DOHH2 (cell line): ENCODE results near the gene METTL9.

Experiments
- H3F3A ChIP-seq: fragments of 200-600 bp; sonication (generic), shearing (Covaris generic); 2 replicates; pipeline ENCODE4 v1.6.0; 2016; ENCODE audit warnings: antibody characterized with exemption, mild to moderate bottlenecking; ENCODE audit not compliant: control insufficient read depth, insufficient read depth
- H3K27ac ChIP-seq: fragments of 200-600 bp; sonication (generic); 2 replicates; pipeline ENCODE4 v1.5.1; 2014; ENCODE audit warnings: low read depth, mild to moderate bottlenecking, low read length, moderate library complexity
- H3K27me3 ChIP-seq: fragments of 200-600 bp; sonication (generic); 2 replicates; pipeline ENCODE4 v1.6.1; 2014; ENCODE audit warnings: mild to moderate bottlenecking, low read length, mixed read lengths; ENCODE audit not compliant: control insufficient read depth
- H3K36me3 ChIP-seq: fragments of 200-600 bp; sonication (generic); 2 replicates; pipeline ENCODE4 v1.6.1; 2014; ENCODE audit warnings: mild to moderate bottlenecking, low read length, moderate library complexity, mixed read lengths; ENCODE audit not compliant: control insufficient read depth
- H3K4me1 ChIP-seq: fragments of 200-600 bp; sonication (generic); 2 replicates; pipeline ENCODE4 v1.6.1; 2014; ENCODE audit warnings: mild to moderate bottlenecking, low read length, mixed read lengths; ENCODE audit not compliant: control insufficient read depth
- H3K4me2 ChIP-seq: fragments of 200-600 bp; sonication (generic); 2 replicates; pipeline ENCODE4 v1.6.0; 2014; ENCODE audit warnings: mild to moderate bottlenecking, low read length, moderate library complexity
- H3K4me3 ChIP-seq: fragments of 200-600 bp; sonication (generic); 2 replicates; pipeline ENCODE4 v1.5.1; 2014; ENCODE audit warnings: mild to moderate bottlenecking, low read length, mixed read lengths
- H3K79me2 ChIP-seq: fragments of 200-600 bp; sonication (generic); 2 replicates; pipeline ENCODE4 v1.6.1; 2014; ENCODE audit warnings: mild to moderate bottlenecking, low read length, mixed read lengths; ENCODE audit not compliant: control insufficient read depth
- H3K9me2 ChIP-seq: fragments of 200-600 bp; sonication (generic); replicated peaks from 2 replicates; pipeline ENCODE4 v1.6.1; 2014; ENCODE audit warnings: mild to moderate bottlenecking, low read length, mixed read lengths; ENCODE audit not compliant: control insufficient read depth
- H3K9me3 ChIP-seq: fragments of 200-600 bp; sonication (generic); 2 replicates; pipeline ENCODE4 v1.6.1; 2014; ENCODE audit warnings: antibody characterized with exemption, low read length, mixed read lengths; ENCODE audit not compliant: control insufficient read depth, insufficient read depth
- H4K20me1 ChIP-seq: fragments of 200-600 bp; sonication (generic); 2 replicates; pipeline ENCODE4 v1.6.0; 2014; ENCODE audit warnings: low read depth, mild to moderate bottlenecking, antibody characterized with exemption, low read length, moderate library complexity; ENCODE audit not compliant: control insufficient read depth, insufficient read depth
- CTCF ChIP-seq: fragments of 200-600 bp; sonication (generic); IDR thresholded peaks from one replicate; pipeline ENCODE4 v1.5.1; 2014; ENCODE audit warnings: antibody characterized with exemption, mild to moderate bottlenecking, low read depth, low read length; ENCODE audit not compliant: poor library complexity, severe bottlenecking
- EZH2phosphoT487 ChIP-seq: fragments of 200-600 bp; sonication (generic); IDR thresholded peaks from 2 replicates; pipeline ENCODE4 v1.6.1; 2017; ENCODE audit warnings: borderline replicate concordance, mild to moderate bottlenecking, antibody characterized with exemption, low read length, moderate library complexity, mixed read lengths

The METTL9 gene

GRCh38 chr16:21593530-21594289, 5.7 kb upstream of the METTL9 start:
- Histone ChIP-seq H3K9me3 (no peaks in the 10 kb centered on the region), H3K27me3 (no peaks in the 10 kb centered on the region), H4K20me1 (no peaks in the 10 kb centered on the region)

DNA sequence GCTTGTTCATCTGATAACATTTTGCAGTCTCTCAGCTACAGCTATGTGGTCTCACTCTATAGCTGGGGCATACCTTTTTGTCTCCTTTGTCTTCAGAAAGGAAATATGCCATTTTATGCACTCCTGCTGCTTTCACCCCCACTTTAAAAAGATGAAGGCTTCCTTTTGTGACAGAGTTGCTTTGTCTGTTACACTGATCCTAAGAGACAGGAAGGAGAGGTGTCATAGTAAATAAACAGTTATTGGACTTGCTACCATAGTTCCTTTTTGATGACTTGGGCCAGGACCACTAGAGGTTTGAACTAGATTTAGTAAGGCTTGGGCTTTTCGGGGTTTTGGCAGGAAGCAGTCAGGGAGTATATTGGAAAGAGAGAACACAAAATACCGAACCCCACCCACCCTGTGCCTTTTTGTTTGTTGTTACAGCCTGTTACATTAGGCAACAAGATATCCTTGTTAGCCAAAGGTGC, 1.8 kb upstream of the METTL9 start:
- Histone ChIP-seq H3F3A (peaks cover 7% of the 10 kb centered on the region; the same call in 1 of the 2 replicates), H3K27me3 (no peaks in the 10 kb centered on the region), H3K9me3 (no peaks in the 10 kb centered on the region), H3K9me2 (no peaks in the 10 kb centered on the region), H3K27ac (no peak overlapping the region), H4K20me1 (peaks cover 13% of the 10 kb centered on the region), H3K4me1 (peaks cover 28% of the 10 kb centered on the region), H3K36me3 (peaks cover 9% of the 10 kb centered on the region), H3K4me2 (no peak overlapping the region), H3K4me3 (no peak overlapping the region), H3K79me2 (peaks cover 32% of the 10 kb centered on the region)
- no peak for TF ChIP-seq CTCF
- no peak for TF ChIP-seq EZH2phosphoT487

More at GRCh38 chr16:21593530-21594289, 5.7 kb upstream of the METTL9 start:
- H3F3A ChIP-seq, result no peaks in the 10 kb centered on the region
- peaks cover under 1% of the 10 kb centered on the region; the same call in 1 of the 2 replicates for H3K79me2 ChIP-seq
- no peaks in the 10 kb centered on the region for H3K9me2 ChIP-seq
- H3K4me2 ChIP-seq, result no peak overlapping the region
- TF ChIP-seq CTCF (no peak), EZH2phosphoT487 (no peak)
- peaks cover 33% of the 10 kb centered on the region for H3K4me1 ChIP-seq
- no peak overlapping the region for H3K4me3 ChIP-seq
- H3K36me3 ChIP-seq, result no peaks in the 10 kb centered on the region
- no peak overlapping the region for H3K27ac ChIP-seq

DNA sequence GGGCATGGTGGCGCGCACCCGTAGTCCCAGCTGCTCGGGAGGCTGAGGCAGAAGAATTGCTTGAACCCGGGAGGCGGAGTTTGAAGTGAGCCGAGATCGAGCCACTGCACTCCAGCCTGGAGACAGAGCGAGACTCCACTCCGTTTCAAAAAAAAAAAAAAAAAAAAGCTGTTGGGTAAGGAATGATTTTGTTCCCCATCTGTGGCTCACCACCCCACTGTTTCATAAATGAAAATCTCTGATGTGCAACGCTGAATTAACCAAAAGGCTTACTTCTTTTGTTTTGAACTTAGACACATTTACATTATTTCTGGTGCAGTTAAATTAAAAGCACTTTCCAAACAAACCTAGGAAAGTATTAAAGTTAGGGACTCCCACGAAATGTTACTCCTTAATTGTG, 1.2 kb upstream of the METTL9 start:
- Histone ChIP-seq H3K27ac (peak overlapping the region; percentile 63), H3K4me1 (peaks cover 28% of the 10 kb centered on the region), H3K9me3 (no peaks in the 10 kb centered on the region), H3K36me3 (peaks cover 9% of the 10 kb centered on the region), H3K4me3 (peak overlapping the region; percentile 95), H3F3A (peaks cover 7% of the 10 kb centered on the region; the same call in 1 of the 2 replicates), H3K4me2 (peak overlapping the region; percentile 94), H3K27me3 (no peaks in the 10 kb centered on the region), H3K79me2 (peaks cover 38% of the 10 kb centered on the region), H3K9me2 (no peaks in the 10 kb centered on the region), H4K20me1 (peaks cover 13% of the 10 kb centered on the region)
- TF ChIP-seq CTCF (no peak), EZH2phosphoT487 (no peak)
